HL-60 (cell line): ENCODE data around the gene WIPF1.
A peak's percentile ranks its signal among the peaks of the same experiment; 100 is the strongest.

Experiments
- DNase-seq, 2 experiments: peaks; one replicate each; pipeline ENCODE4 v3.0.0-alpha.2; 2010 to 2020; ENCODE audit warnings: low read depth in 1 of 2, low spot score in 1 of 2
- H3K27ac ChIP-seq: fragments of 250-450 bp; sonication (Bioruptor Pico); replicated peaks from 2 replicates; pipeline ENCODE4 v1.5.1; 2020; ENCODE audit warnings: mild to moderate bottlenecking, moderate library complexity
- H3K27me3 ChIP-seq: fragments of 250-450 bp; sonication (Bioruptor Pico); 2 replicates; pipeline ENCODE4 v1.5.1; 2021; ENCODE audit warnings: mild to moderate bottlenecking, moderate library complexity; ENCODE audit not compliant: insufficient read depth, poor library complexity, severe bottlenecking
- H3K4me3 ChIP-seq: replicated peaks from 2 replicates; pipeline ENCODE4 v1.5.1; 2011; ENCODE audit warnings: mild to moderate bottlenecking, control low read depth, low read length; ENCODE audit not compliant: insufficient read depth
- GABPA ChIP-seq: IDR thresholded peaks from 2 replicates; pipeline ENCODE4 v1.6.1; 2012; ENCODE audit warnings: low read depth
- POLR2AphosphoS5 ChIP-seq: IDR thresholded peaks from 2 replicates; pipeline ENCODE4 v1.6.1; 2012; ENCODE audit warnings: low read depth
- SPI1 ChIP-seq: IDR thresholded peaks from 2 replicates; pipeline ENCODE4 v1.6.1; 2012; ENCODE audit warnings: low read depth, mild to moderate bottlenecking, borderline replicate concordance
- TF ChIP-seq, protein P1 (sequence below): IDR thresholded peaks from one replicate; pipeline ENCODE4 v1.5.1; 2011; ENCODE audit warnings: low read length, control low read depth, inconsistent platforms; ENCODE audit not compliant: insufficient read depth
- TF ChIP-seq, protein P2 (sequence below): IDR thresholded peaks from 2 replicates; pipeline ENCODE4 v1.6.1; 2012; ENCODE audit warnings: low read depth; ENCODE audit not compliant: insufficient replicate concordance

Gene WIPF1

DNA sequence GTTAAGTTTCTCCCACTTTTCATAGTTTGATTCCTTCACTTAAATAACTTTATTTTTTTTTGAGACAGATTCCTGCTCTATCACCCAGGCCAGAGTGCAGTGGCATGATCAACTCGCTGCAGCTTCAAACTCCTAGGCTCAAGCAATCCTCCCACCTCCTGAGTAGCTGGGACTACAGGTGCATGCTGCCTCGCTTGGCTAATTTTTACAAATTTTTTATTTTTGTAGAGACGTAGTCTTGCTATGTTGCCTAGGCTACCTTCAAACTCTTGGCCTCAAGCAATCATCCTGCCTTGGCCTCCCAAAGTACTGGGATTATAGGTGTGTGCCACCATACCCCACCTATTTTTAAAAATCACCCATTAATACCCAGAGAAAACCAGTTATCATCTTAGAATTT, 14.2 kb upstream of the WIPF1 start:
- Histone ChIP-seq H3K4me3 (no peak overlapping the region), H3K27me3 (no peaks in the 10 kb centered on the region), H3K27ac (no peak overlapping the region)
- DNase-seq = no peak
- no peak for TF ChIP-seq SPI1
- TF ChIP-seq, protein P1, sequence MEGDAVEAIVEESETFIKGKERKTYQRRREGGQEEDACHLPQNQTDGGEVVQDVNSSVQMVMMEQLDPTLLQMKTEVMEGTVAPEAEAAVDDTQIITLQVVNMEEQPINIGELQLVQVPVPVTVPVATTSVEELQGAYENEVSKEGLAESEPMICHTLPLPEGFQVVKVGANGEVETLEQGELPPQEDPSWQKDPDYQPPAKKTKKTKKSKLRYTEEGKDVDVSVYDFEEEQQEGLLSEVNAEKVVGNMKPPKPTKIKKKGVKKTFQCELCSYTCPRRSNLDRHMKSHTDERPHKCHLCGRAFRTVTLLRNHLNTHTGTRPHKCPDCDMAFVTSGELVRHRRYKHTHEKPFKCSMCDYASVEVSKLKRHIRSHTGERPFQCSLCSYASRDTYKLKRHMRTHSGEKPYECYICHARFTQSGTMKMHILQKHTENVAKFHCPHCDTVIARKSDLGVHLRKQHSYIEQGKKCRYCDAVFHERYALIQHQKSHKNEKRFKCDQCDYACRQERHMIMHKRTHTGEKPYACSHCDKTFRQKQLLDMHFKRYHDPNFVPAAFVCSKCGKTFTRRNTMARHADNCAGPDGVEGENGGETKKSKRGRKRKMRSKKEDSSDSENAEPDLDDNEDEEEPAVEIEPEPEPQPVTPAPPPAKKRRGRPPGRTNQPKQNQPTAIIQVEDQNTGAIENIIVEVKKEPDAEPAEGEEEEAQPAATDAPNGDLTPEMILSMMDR = no peak
- TF ChIP-seq, protein P2, sequence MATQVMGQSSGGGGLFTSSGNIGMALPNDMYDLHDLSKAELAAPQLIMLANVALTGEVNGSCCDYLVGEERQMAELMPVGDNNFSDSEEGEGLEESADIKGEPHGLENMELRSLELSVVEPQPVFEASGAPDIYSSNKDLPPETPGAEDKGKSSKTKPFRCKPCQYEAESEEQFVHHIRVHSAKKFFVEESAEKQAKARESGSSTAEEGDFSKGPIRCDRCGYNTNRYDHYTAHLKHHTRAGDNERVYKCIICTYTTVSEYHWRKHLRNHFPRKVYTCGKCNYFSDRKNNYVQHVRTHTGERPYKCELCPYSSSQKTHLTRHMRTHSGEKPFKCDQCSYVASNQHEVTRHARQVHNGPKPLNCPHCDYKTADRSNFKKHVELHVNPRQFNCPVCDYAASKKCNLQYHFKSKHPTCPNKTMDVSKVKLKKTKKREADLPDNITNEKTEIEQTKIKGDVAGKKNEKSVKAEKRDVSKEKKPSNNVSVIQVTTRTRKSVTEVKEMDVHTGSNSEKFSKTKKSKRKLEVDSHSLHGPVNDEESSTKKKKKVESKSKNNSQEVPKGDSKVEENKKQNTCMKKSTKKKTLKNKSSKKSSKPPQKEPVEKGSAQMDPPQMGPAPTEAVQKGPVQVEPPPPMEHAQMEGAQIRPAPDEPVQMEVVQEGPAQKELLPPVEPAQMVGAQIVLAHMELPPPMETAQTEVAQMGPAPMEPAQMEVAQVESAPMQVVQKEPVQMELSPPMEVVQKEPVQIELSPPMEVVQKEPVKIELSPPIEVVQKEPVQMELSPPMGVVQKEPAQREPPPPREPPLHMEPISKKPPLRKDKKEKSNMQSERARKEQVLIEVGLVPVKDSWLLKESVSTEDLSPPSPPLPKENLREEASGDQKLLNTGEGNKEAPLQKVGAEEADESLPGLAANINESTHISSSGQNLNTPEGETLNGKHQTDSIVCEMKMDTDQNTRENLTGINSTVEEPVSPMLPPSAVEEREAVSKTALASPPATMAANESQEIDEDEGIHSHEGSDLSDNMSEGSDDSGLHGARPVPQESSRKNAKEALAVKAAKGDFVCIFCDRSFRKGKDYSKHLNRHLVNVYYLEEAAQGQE = no peak
- no peak for TF ChIP-seq GABPA
- TF ChIP-seq POLR2AphosphoS5 = no peak

DNA sequence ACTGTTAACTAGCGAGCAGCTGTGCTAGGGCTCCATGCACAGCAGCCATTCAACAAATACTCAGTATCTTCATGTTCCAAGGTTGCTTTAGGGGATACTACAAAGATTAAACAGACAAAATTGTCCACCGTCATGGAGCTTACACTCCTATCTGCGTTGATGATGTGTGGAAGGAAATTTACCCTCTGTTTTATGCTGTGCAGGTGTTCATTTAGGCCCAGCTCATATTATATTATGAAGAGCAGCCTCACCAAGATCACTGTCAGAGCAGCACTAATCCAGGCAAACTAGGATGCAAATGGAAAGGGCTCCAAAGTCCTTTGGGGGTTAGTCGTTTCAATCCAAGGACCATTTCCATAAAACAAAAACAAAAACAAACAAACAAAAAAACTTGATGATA, 13.4 kb upstream of the WIPF1 start:
- DNase-seq = no peak
- TF ChIP-seq GABPA (no peak), POLR2AphosphoS5 (0 out of 2 replicates have a peak, but pooled peaks have one; percentile 24), SPI1 (no peak)
- TF ChIP-seq, protein P1 = no peak
- Histone ChIP-seq H3K27me3 (no peaks in the 10 kb centered on the region), H3K4me3 (no peak overlapping the region), H3K27ac (no peak overlapping the region)

DNA sequence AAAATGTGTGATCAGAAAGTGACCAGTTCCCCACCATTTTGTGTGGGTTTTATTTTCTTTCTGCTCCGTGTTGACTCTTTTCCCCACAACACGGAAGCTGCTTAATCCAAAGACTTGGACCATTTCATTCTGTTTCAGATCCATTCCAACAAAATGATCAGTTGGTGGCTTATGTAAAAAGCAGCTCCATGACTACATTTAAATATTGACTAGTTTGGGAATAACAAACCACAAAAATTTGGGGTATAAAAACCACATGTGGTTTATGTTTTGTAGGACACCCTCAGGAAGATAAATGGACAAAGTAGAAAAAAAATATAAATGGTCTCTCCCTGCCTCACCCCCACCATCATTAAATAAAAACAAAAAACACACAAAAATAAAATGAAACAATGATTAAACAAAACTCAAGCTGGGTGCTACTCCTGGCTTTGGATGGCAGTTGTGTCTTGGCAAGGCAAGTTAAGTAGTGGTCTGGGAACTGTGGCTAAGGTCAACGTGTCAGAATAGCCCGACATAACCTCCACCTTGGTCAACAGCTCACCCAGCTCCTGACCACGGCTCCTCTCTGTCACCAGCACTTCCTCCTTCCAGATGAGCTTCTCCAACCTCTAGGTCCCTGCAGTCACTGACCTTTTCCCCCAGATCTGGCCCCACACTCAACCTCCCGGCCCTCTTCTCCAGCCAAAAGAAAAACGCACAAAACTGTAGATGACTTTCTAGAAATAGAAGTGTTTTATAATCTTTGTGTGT, 12.8 kb upstream of the WIPF1 start:
- no peak overlapping the region for H3K27ac ChIP-seq
- DNase-seq = peak in 1 of 2 experiments; percentile 49
- no peaks in the 10 kb centered on the region for H3K27me3 ChIP-seq
- no peak overlapping the region for H3K4me3 ChIP-seq
- peak; percentile 77 for TF ChIP-seq SPI1
- TF ChIP-seq POLR2AphosphoS5 = no peak
- TF ChIP-seq, protein P1 = no peak

DNA sequence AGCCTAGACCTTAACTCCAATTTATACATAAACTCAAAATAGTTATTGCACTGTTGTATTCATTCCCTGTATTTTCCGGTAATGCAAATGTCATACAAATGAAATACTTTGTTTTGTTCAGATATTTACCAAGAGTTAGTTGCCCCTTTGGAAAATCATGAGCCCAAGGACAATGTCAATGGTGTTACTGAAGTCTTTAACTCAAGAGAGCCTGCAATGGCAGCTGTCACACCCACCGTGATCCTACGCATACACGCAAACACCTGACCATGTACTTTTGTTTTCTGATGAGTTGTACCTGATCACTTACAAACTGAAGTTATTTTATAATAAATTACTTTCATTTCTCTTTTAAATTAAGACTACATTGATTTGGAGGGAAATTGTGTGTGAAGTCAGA, 11.7 kb upstream of the WIPF1 start:
- TF ChIP-seq SPI1 (no peak), POLR2AphosphoS5 (no peak), GABPA (no peak)
- TF ChIP-seq, protein P2 = no peak
- TF ChIP-seq, protein P1 = no peak
- DNase-seq = no peak
- Histone ChIP-seq H3K27me3 (no peaks in the 10 kb centered on the region), H3K4me3 (no peak overlapping the region), H3K27ac (no peak overlapping the region)
